SK-N-SH treated with all-trans-retinoic acid at 6 μM for 48 hours (cell line): Measurements from ENCODE around the gene SKA2.

Experiments
- ATAC-seq: fragments of 200-7000 bp; cut with Tn5 transposase; 3 replicates; pipeline ENCODE4 v1.9.1; 2020; ENCODE audit warnings: mild to moderate bottlenecking, moderate library complexity
- ARNTL ChIP-seq: fragments of 450-650 bp; formaldehyde crosslinking; IDR thresholded peaks from 2 replicates; pipeline ENCODE4 v1.5.0; 2020; ENCODE audit warnings: low read depth, mild to moderate bottlenecking, moderate library complexity, borderline replicate concordance
- BACH2 ChIP-seq: fragments of 250-450 bp; sonication (Bioruptor Pico); IDR thresholded peaks from 2 replicates; pipeline ENCODE4 v1.9.0; 2021; ENCODE audit warnings: mild to moderate bottlenecking, borderline replicate concordance
- CREB5 ChIP-seq: fragments of 250-450 bp; sonication (Bioruptor Pico); IDR thresholded peaks from 2 replicates; pipeline ENCODE4 v1.5.1; 2020; ENCODE audit warnings: low read depth, mild to moderate bottlenecking, moderate library complexity
- CSDC2 ChIP-seq: fragments of 250-450 bp; sonication (Bioruptor Pico); IDR thresholded peaks from 2 replicates; pipeline ENCODE4 v1.5.0; 2020; ENCODE audit warnings: mild to moderate bottlenecking, moderate library complexity
- CSRNP3 ChIP-seq: fragments of 250-450 bp; sonication (Bioruptor Pico); IDR thresholded peaks from 2 replicates; pipeline ENCODE4 v1.5.1; 2021; ENCODE audit warnings: mild to moderate bottlenecking, moderate library complexity
- GLIS3 ChIP-seq: fragments of 250-450 bp; sonication (Bioruptor Pico); IDR thresholded peaks from 2 replicates; pipeline ENCODE4 v1.5.0; 2020; ENCODE audit warnings: mild to moderate bottlenecking, moderate library complexity
- ISL1 ChIP-seq: fragments of 250-450 bp; sonication (Bioruptor Pico); IDR thresholded peaks from 2 replicates; pipeline ENCODE4 v2.1.2; 2022; ENCODE audit warnings: mild to moderate bottlenecking, moderate library complexity
- OSR1 ChIP-seq: fragments of 250-450 bp; sonication (Bioruptor Pico); IDR thresholded peaks from 2 replicates; pipeline ENCODE4 v1.8.0; 2022; ENCODE audit warnings: moderate library complexity, mild to moderate bottlenecking, inconsistent platforms
- PATZ1 ChIP-seq: fragments of 250-450 bp; sonication (Bioruptor Pico); IDR thresholded peaks from 2 replicates; pipeline ENCODE4 v1.8.0; 2020; ENCODE audit warnings: mild to moderate bottlenecking, moderate library complexity, borderline replicate concordance
- POU6F1 ChIP-seq: fragments of 250-450 bp; sonication (Bioruptor Pico); IDR thresholded peaks from 2 replicates; pipeline ENCODE4 v1.8.0; 2021; ENCODE audit warnings: low read depth, mild to moderate bottlenecking, moderate library complexity, borderline replicate concordance
- PPARA ChIP-seq: fragments of 250-450 bp; sonication (Bioruptor Pico); IDR thresholded peaks from 2 replicates; pipeline ENCODE4 v1.5.0; 2020; ENCODE audit warnings: mild to moderate bottlenecking, borderline replicate concordance
- RARB ChIP-seq: fragments of 250-450 bp; sonication (Bioruptor Pico); IDR thresholded peaks from 2 replicates; pipeline ENCODE4 v1.8.0; 2021; ENCODE audit warnings: mild to moderate bottlenecking, moderate library complexity
- SNAI2 ChIP-seq: fragments of 250-450 bp; sonication (Bioruptor Pico); IDR thresholded peaks from 2 replicates; pipeline ENCODE4 v1.5.0; 2020; ENCODE audit warnings: mild to moderate bottlenecking, moderate library complexity
- TCF4 ChIP-seq: fragments of 250-450 bp; sonication (Bioruptor Pico); IDR thresholded peaks from 2 replicates; pipeline ENCODE4 v1.8.0; 2021; ENCODE audit warnings: mild to moderate bottlenecking, moderate library complexity, borderline replicate concordance
- TOX ChIP-seq: fragments of 250-450 bp; sonication (Bioruptor Pico); IDR thresholded peaks from 2 replicates; pipeline ENCODE4 v1.8.0; 2021; ENCODE audit warnings: mild to moderate bottlenecking, moderate library complexity, borderline replicate concordance
- TSHZ2 ChIP-seq: fragments of 250-450 bp; sonication (Bioruptor Pico); IDR thresholded peaks from 2 replicates; pipeline ENCODE4 v1.5.0; 2020; ENCODE audit warnings: mild to moderate bottlenecking, moderate library complexity
- ZC3H10 ChIP-seq: fragments of 250-450 bp; sonication (Bioruptor Pico); IDR thresholded peaks from 2 replicates; pipeline ENCODE4 v1.5.1; 2021; ENCODE audit warnings: mild to moderate bottlenecking, moderate library complexity
- ZFP3 ChIP-seq: fragments of 250-450 bp; sonication (Bioruptor Pico); IDR thresholded peaks from 2 replicates; pipeline ENCODE4 v1.5.0; 2020; ENCODE audit warnings: mild to moderate bottlenecking, moderate library complexity
- ZFP30 ChIP-seq: fragments of 450-650 bp; formaldehyde crosslinking; IDR thresholded peaks from 2 replicates; pipeline ENCODE4 v1.5.0; 2022; ENCODE audit warnings: mild to moderate bottlenecking, moderate library complexity
- ZNF565 ChIP-seq: fragments of 450-650 bp; formaldehyde crosslinking; conservative IDR thresholded peaks from 2 replicates; pipeline ENCODE4 v1.5.0; 2020; ENCODE audit warnings: low read depth, mild to moderate bottlenecking, moderate library complexity
- ZNF70 ChIP-seq: fragments of 450-650 bp; formaldehyde crosslinking; IDR thresholded peaks from 2 replicates; pipeline ENCODE4 v1.5.0; 2020; ENCODE audit warnings: mild to moderate bottlenecking, moderate library complexity
- ZNF8 ChIP-seq: fragments of 450-650 bp; formaldehyde crosslinking; IDR thresholded peaks from 2 replicates; pipeline ENCODE4 v1.5.0; 2020; ENCODE audit warnings: mild to moderate bottlenecking, moderate library complexity

Gene SKA2

GRCh38 chr17:59151006-59151405 lies 4.0 kb downstream of the SKA2 start:
- TF ChIP-seq ARNTL (CRISPR knock-in tag) (no peak), ZFP3 (no peak), CSDC2 (CRISPR knock-in tag) (no peak), TSHZ2 (CRISPR knock-in tag) (no peak), ZNF565 (no peak), PPARA (CRISPR knock-in tag) (no peak), ZFP30 (CRISPR knock-in tag) (no peak), CREB5 (CRISPR knock-in tag) (no peak), ZNF70 (CRISPR knock-in tag) (no peak), RARB (CRISPR knock-in tag) (no peak), SNAI2 (no peak), POU6F1 (CRISPR knock-in tag) (no peak), ISL1 (CRISPR knock-in tag) (no peak), TCF4 (CRISPR knock-in tag) (no peak), GLIS3 (CRISPR knock-in tag) (no peak), OSR1 (no peak), PATZ1 (CRISPR knock-in tag) (no peak), CSRNP3 (CRISPR knock-in tag) (no peak), ZC3H10 (no peak)
- no peak for ATAC-seq

GRCh38 chr17:59149841-59150511 lies 5.0 kb downstream of the SKA2 start:
- TF ChIP-seq ZFP3: no peak
- no peak for TF ChIP-seq ZFP30 (CRISPR knock-in tag)
- TF ChIP-seq TCF4 (CRISPR knock-in tag): no peak
- ATAC-seq: no peak

- peak; percentile 42; the same call in 2 of the 3 replicates for ATAC-seq
- TF ChIP-seq TSHZ2 (CRISPR knock-in tag) (no peak), PATZ1 (CRISPR knock-in tag) (no peak), TOX (CRISPR knock-in tag) (no peak), ZFP30 (CRISPR knock-in tag) (no peak), PPARA (CRISPR knock-in tag) (no peak), ISL1 (CRISPR knock-in tag) (no peak), ZNF8 (CRISPR knock-in tag) (no peak), BACH2 (CRISPR knock-in tag) (no peak), POU6F1 (CRISPR knock-in tag) (no peak), CSDC2 (CRISPR knock-in tag) (no peak), RARB (CRISPR knock-in tag) (no peak)
Observed at GRCh38 chr17:59149051-59149450, 5.9 kb downstream of the SKA2 start.
